Panc1 (cell line): ENCODE data around the gene TAT. TPM values are rescaled to one million over a fixed set of nuclear protein-coding genes. Genes with fewer than 3 reads are reported as not detected.

ENCODE experiments used
- ATAC-seq: fragments of 200-7000 bp; cut with Tn5 transposase; 2 replicates; pipeline ENCODE4 v1.9.1; 2020; ENCODE audit warnings: mild to moderate bottlenecking, moderate library complexity
- BruUV-seq: library from RNA; stranded (reverse); fragments of 400-500 nt; replicated peaks from 2 replicates; lab custom pipeline; 2021; lab: Mats Ljungman, UMichigan
- CTCF ChIA-PET: fragments of 300-600 bp; sonication (Branson Sonifier 250); formaldehyde crosslinking; loops from one replicate; lab custom pipeline; 2022; ENCODE audit warnings: antibody characterized with exemption; lab: Charles Lee
- POLR2A ChIA-PET: fragments of 300-600 bp; sonication (Branson Sonifier 250); formaldehyde crosslinking; loops from one replicate; lab custom pipeline; 2022; ENCODE audit warnings: antibody characterized with exemption; lab: Charles Lee
- DNase-seq: peaks from one replicate; pipeline ENCODE4 v3.0.0-alpha.2; 2010; ENCODE audit warnings: low read depth, low spot score
- H3K27ac ChIP-seq: 2 replicates; pipeline ENCODE4 v1.5.1; 2011; ENCODE audit warnings: mild to moderate bottlenecking, low read length, inconsistent platforms
- H3K27me3 ChIP-seq: fragments of 200-500 bp; sonication (Bioruptor generic); 2 replicates; pipeline ENCODE4 v1.6.0; 2014; ENCODE audit warnings: low read length, inconsistent platforms; ENCODE audit not compliant: control insufficient read depth, insufficient read depth
- H3K36me3 ChIP-seq: fragments of 200-500 bp; sonication (Bioruptor generic); 2 replicates; pipeline ENCODE4 v1.5.1; 2014; ENCODE audit warnings: inconsistent platforms, mild to moderate bottlenecking, low read length, moderate library complexity; ENCODE audit not compliant: control insufficient read depth, insufficient read depth
- H3K4me1 ChIP-seq: 2 replicates; pipeline ENCODE4 v1.5.1; 2011; ENCODE audit warnings: inconsistent platforms, mild to moderate bottlenecking, low read length, moderate library complexity; ENCODE audit not compliant: control insufficient read depth, insufficient read depth
- H3K4me3 ChIP-seq, 2 experiments: 2 replicates each; pipeline ENCODE4 v1.5.1; 2011 to 2012; ENCODE audit warnings: low read depth in 2 of 2, low read length in 2 of 2, mild to moderate bottlenecking in 2 of 2, inconsistent platforms in 1 of 2, moderate library complexity in 1 of 2
- H3K9me3 ChIP-seq: fragments of 200-500 bp; sonication (Bioruptor generic); 2 replicates; pipeline ENCODE4 v1.5.1; 2014; ENCODE audit warnings: low read depth, mild to moderate bottlenecking, inconsistent platforms, low read length, moderate library complexity; ENCODE audit not compliant: control insufficient read depth, insufficient read depth
- CTCF ChIP-seq: fragments of 450-650 bp; IDR thresholded peaks from 2 replicates; pipeline ENCODE4 v1.5.1; 2017; ENCODE audit warnings: mild to moderate bottlenecking
- POLR2AphosphoS5 ChIP-seq: IDR thresholded peaks from 2 replicates; pipeline ENCODE4 v1.6.1; 2012; ENCODE audit warnings: mild to moderate bottlenecking, low read depth, low read length, moderate library complexity
- REST ChIP-seq, 2 experiments: IDR thresholded peaks; 2 replicates each; pipeline ENCODE4 v1.6.1; 2011 to 2012; ENCODE audit warnings: low read depth in 2 of 2, control low read depth in 1 of 2, low read length in 1 of 2, mild to moderate bottlenecking in 1 of 2, moderate library complexity in 1 of 2; ENCODE audit not compliant: insufficient read depth in 1 of 2
- SIN3A ChIP-seq: IDR thresholded peaks from 2 replicates; pipeline ENCODE4 v1.6.1; 2012; ENCODE audit warnings: low read depth, mild to moderate bottlenecking, low read length, moderate library complexity, borderline replicate concordance; ENCODE audit not compliant: insufficient read depth
- TCF7L2 ChIP-seq: IDR thresholded peaks from 2 replicates; pipeline ENCODE4 v1.6.1; 2011; ENCODE audit warnings: mild to moderate bottlenecking, low read depth, low read length, inconsistent platforms
- in situ Hi-C: cut with HindIII; loops from 2 replicates; pipeline ENCODE4 v1.10.0; 2016; ENCODE audit warnings: low sequenced_read_pairs, low pct_unique_long_range_greater_than_20kb
- intact Hi-C: fragments of 100-400 bp; cut with micrococcal nuclease; formaldehyde crosslinking; loops from one replicate; pipeline ENCODE4 v1.10.0; 2022; ENCODE audit not compliant: unreplicated experiment
- total RNA-seq: library from RNA; stranded (reverse); gene quantifications from one replicate; pipeline ENCODE4 v1.2.1, GENCODE V29; 2021; ENCODE audit not compliant: unreplicated experiment

Gene TAT
- total RNA-seq, 1 experiment from 2014 or later: 0.49 TPM

GRCh38 chr16:71574702-71575101 lies 2.2 kb downstream of the TAT start:
- DNase-seq (no peak), ATAC-seq (no peak)
- intact Hi-C loops: no loop called here
- H3K4me1 ChIP-seq: no peaks in the 10 kb centered on the region
- no peak overlapping the region for H3K4me3 ChIP-seq
- no peaks in the 10 kb centered on the region for H3K9me3 ChIP-seq
- ChIA-PET CTCF (interaction anchor here (0.7 kb wide), 1 partner anchor 36 kb away, joined by 4 read pairs; no protein-coding TSS in a partner anchor), POLR2A (no interaction called here)
- no peak overlapping the region for H3K27ac ChIP-seq
- in situ Hi-C loops: no loop called here
- no peaks in the 10 kb centered on the region for H3K36me3 ChIP-seq
- no peak for TF ChIP-seq POLR2AphosphoS5
- TF ChIP-seq SIN3A: no peak
- no peak for TF ChIP-seq TCF7L2
- no peak for TF ChIP-seq CTCF
- no peak for TF ChIP-seq REST (IDR thresholded peaks at IDR 0.05; ENCODE audit: insufficient read depth in 1 of 2, low read depth in 2 of 2, low read length in 1 of 2)
- H3K27me3 ChIP-seq: no peaks in the 10 kb centered on the region; the same call in 1 of the 2 replicates
- no TSS peak for BruUV-seq

- no peaks in the 10 kb centered on the region for H3K9me3 ChIP-seq
- in situ Hi-C loops: no loop called here
- H3K27ac ChIP-seq: no peak overlapping the region
- TF ChIP-seq REST (IDR thresholded peaks at IDR 0.05; ENCODE audit: insufficient read depth in 1 of 2, low read depth in 2 of 2, low read length in 1 of 2) (no peak), TCF7L2 (no peak), POLR2AphosphoS5 (no peak), CTCF (no peak), SIN3A (no peak)
- no TSS peak for BruUV-seq
- no peaks in the 10 kb centered on the region; the same call in 1 of the 2 replicates for H3K27me3 ChIP-seq
- POLR2A ChIA-PET: no interaction called here
- no peaks in the 10 kb centered on the region for H3K36me3 ChIP-seq
- intact Hi-C loops: no loop called here
- H3K4me3 ChIP-seq: no peak overlapping the region
- no peak for ATAC-seq
- no peak for DNase-seq
- CTCF ChIA-PET: no interaction called here
- no peaks in the 10 kb centered on the region for H3K4me1 ChIP-seq
Measured at GRCh38 chr16:71573387-71574094, 3.4 kb downstream of the TAT start.
